HEK293 (cell line): Measurements from ENCODE around the gene CENPX.

Experiments used
- CTCF ChIA-PET: fragments of 350-600 bp; formaldehyde crosslinking; extraction: SDS; loops from one replicate; lab custom pipeline; 2021; ENCODE audit warnings: antibody characterized with exemption; lab: Yijun Ruan, JAX
- POLR2A ChIA-PET: fragments of 300-600 bp; formaldehyde crosslinking; extraction: SDS; loops from one replicate; lab custom pipeline; 2020; ENCODE audit warnings: antibody characterized with exemption, inconsistent platforms; lab: Yijun Ruan, JAX
- H3K27ac ChIP-seq: fragments of 200-500 bp; sonication (Bioruptor generic); 2 replicates; pipeline ENCODE4 v1.5.1; 2014; ENCODE audit warnings: low read depth, low read length, control low read depth, inconsistent platforms; ENCODE audit errors: extremely low read depth
- H3K36me3 ChIP-seq, 2 experiments: fragments of 200-500 bp in 1 of 2; sonication (Bioruptor generic) in 1 of 2; 1 replicate in 1 of 2; 2 replicates in 1 of 2; pipeline ENCODE4 v1.5.1; 2014 to 2017; ENCODE audit warnings: inconsistent platforms in 2 of 2, low read length in 2 of 2; ENCODE audit not compliant: control insufficient read depth in 2 of 2, insufficient read depth in 1 of 2
- H3K4me1 ChIP-seq: fragments of 200-500 bp; sonication (Bioruptor generic); 2 replicates; pipeline ENCODE4 v1.5.1; 2014; ENCODE audit warnings: mild to moderate bottlenecking, low read length, inconsistent platforms; ENCODE audit not compliant: control insufficient read depth, insufficient read depth
- H3K4me3 ChIP-seq: 2 replicates; pipeline ENCODE4 v1.5.1; 2011; ENCODE audit warnings: low read depth, mild to moderate bottlenecking, control low read depth, low read length, moderate library complexity
- H3K9me3 ChIP-seq: fragments of 200-500 bp; sonication (Bioruptor generic); 2 replicates; pipeline ENCODE4 v1.5.1; 2014; ENCODE audit warnings: low read depth, low read length, inconsistent platforms; ENCODE audit not compliant: control insufficient read depth, insufficient read depth
- GLIS2 ChIP-seq: fragments of 450-650 bp; formaldehyde crosslinking; IDR thresholded peaks from 2 replicates; pipeline ENCODE4 v1.5.1; 2016; ENCODE audit warnings: missing biosample characterization, missing genetic modification characterization
- KLF8 ChIP-seq: fragments of 450-650 bp; formaldehyde crosslinking; IDR thresholded peaks from 2 replicates; pipeline ENCODE4 v1.5.1; 2016; ENCODE audit warnings: missing biosample characterization, missing genetic modification characterization
- SETDB1 ChIP-seq: IDR thresholded peaks from one replicate; pipeline ENCODE4 v1.6.1; 2017; ENCODE audit warnings: mild to moderate bottlenecking, low read length, moderate library complexity, mixed read lengths; ENCODE audit not compliant: insufficient read length
- YY2 ChIP-seq: fragments of 450-650 bp; formaldehyde crosslinking; IDR thresholded peaks from 2 replicates; pipeline ENCODE4 v1.5.1; 2016; ENCODE audit warnings: missing biosample characterization, missing genetic modification characterization
- ZFP69B ChIP-seq: fragments of 450-650 bp; formaldehyde crosslinking; IDR thresholded peaks from 2 replicates; pipeline ENCODE4 v1.5.1; 2016; ENCODE audit warnings: missing biosample characterization, missing genetic modification characterization
- ZNF140 ChIP-seq: fragments of 450-650 bp; formaldehyde crosslinking; IDR thresholded peaks from 2 replicates; pipeline ENCODE4 v1.5.1; 2016; ENCODE audit warnings: missing biosample characterization, missing genetic modification characterization
- ZNF155 ChIP-seq: fragments of 450-650 bp; formaldehyde crosslinking; IDR thresholded peaks from 2 replicates; pipeline ENCODE4 v1.5.1; 2016; ENCODE audit warnings: missing biosample characterization, missing genetic modification characterization
- ZNF19 ChIP-seq: fragments of 450-650 bp; formaldehyde crosslinking; IDR thresholded peaks from 2 replicates; pipeline ENCODE4; 2016; ENCODE audit warnings: missing biosample characterization, missing genetic modification characterization, low read depth
- ZNF529 ChIP-seq: fragments of 450-650 bp; formaldehyde crosslinking; IDR thresholded peaks from 2 replicates; pipeline ENCODE4 v1.5.1; 2017; ENCODE audit warnings: missing genetic modification characterization, missing biosample characterization; ENCODE audit not compliant: insufficient replicate concordance
- TF ChIP-seq, protein P1 (sequence below): fragments of 450-650 bp; formaldehyde crosslinking; IDR thresholded peaks from 2 replicates; pipeline ENCODE4 v1.5.1; 2017; ENCODE audit warnings: missing biosample characterization, missing genetic modification characterization
- TF ChIP-seq, protein P2 (sequence below): fragments of 450-650 bp; formaldehyde crosslinking; IDR thresholded peaks from 2 replicates; pipeline ENCODE4 v1.5.1; 2016; ENCODE audit warnings: missing biosample characterization, missing genetic modification characterization
- TF ChIP-seq, protein P3 (sequence below): fragments of 450-650 bp; formaldehyde crosslinking; IDR thresholded peaks from 2 replicates; pipeline ENCODE4 v1.5.1; 2016; ENCODE audit warnings: missing biosample characterization, missing genetic modification characterization
- TF ChIP-seq, protein P4 (sequence below): fragments of 450-650 bp; formaldehyde crosslinking; IDR thresholded peaks from 2 replicates; pipeline ENCODE4 v1.5.1; 2016; ENCODE audit warnings: missing biosample characterization, missing genetic modification characterization
- TF ChIP-seq, protein P5 (sequence below): fragments of 450-650 bp; IDR thresholded peaks from 2 replicates; pipeline ENCODE4 v1.5.1; 2018; ENCODE audit warnings: missing biosample characterization, mild to moderate bottlenecking, missing genetic modification characterization
- TF ChIP-seq, protein P6 (sequence below): fragments of 450-650 bp; formaldehyde crosslinking; IDR thresholded peaks from 2 replicates; pipeline ENCODE4 v1.5.1; 2017; ENCODE audit warnings: missing biosample characterization, missing genetic modification characterization
- TF ChIP-seq, protein P7 (sequence below): fragments of 450-650 bp; formaldehyde crosslinking; conservative IDR thresholded peaks from 2 replicates; pipeline ENCODE4 v1.5.1; 2016; ENCODE audit warnings: low read depth, missing biosample characterization, missing genetic modification characterization

The CENPX gene

DNA sequence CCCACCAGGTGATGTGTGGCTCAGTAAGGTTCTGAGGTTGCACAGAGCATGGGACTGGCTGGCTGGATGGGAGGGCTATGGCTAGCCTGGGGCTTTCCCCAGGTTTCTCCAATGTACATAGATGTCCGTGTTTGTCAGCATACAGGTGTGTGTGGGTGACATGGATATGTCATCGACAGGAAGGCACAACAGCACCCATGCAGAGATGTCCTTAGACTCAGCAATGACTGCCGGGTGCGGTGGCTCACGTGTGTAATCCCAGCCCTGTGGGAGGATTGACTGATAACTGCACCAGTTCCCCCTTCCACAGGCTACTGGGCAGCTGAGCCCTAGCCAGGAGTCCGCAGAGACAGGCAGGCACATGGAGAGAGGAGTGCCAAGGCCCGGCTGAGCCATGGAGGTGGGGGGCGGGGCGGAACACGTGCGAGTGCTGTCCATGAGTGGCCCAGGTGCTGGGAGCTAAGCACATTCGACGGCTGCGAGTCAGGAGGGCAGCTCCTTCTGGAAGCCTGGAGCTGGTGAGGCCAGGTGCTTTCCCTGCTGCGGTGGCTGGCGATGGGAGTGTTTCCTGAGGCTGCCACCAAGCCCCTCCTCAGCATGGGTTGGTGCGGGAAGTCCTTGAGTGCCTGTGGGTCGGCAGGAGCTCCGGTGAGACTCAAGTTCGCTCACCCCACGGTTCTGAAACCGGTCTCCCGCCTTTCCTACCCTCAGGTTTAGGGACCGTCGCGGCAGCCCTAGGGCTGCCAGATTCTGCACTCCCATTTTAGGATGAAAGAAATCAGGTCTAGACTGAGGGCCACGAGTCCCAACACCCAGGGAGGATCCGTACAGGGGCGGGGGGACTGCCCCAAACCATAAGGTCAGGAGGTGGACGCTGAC is 46.1 kb downstream of the CENPX start (continued):
- no peak for TF ChIP-seq GLIS2

DNA sequence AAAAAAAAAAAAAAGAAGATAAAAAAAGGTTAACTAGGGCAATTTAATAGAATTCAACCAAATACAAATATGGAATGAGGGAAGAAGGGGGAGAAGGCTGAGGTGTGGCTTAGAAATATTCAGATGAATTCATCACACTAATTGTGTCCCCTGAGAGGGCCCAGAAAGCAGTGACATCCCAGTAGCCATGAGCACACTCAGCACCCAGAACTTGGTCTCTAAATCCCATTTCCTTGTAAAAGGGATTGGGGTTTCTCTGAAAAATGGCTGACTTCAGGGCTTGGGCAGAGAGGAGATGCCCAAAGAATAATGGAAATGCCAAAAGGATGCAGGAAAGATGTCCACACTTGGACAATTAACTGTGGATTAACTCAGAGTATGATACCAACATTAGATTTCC is 49.2 kb downstream of the CENPX start:
- H3K4me3 ChIP-seq = no peak overlapping the region
- no peaks in the 10 kb centered on the region for H3K9me3 ChIP-seq
- no peak overlapping the region for H3K27ac ChIP-seq
- CTCF ChIA-PET = interaction anchor here (0.6 to 1.9 kb wide), 2 partner anchors 14 to 92 kb away, joined by 3 to 5 read pairs; no protein-coding TSS in a partner anchor
- POLR2A ChIA-PET = interaction anchor here (0.6 kb wide), 1 partner anchor 43 kb away, joined by 3 read pairs; no protein-coding TSS in a partner anchor
- H3K36me3 ChIP-seq = no peaks in the 10 kb centered on the region
- H3K4me1 ChIP-seq = no peaks in the 10 kb centered on the region
- TF ChIP-seq, protein P1, sequence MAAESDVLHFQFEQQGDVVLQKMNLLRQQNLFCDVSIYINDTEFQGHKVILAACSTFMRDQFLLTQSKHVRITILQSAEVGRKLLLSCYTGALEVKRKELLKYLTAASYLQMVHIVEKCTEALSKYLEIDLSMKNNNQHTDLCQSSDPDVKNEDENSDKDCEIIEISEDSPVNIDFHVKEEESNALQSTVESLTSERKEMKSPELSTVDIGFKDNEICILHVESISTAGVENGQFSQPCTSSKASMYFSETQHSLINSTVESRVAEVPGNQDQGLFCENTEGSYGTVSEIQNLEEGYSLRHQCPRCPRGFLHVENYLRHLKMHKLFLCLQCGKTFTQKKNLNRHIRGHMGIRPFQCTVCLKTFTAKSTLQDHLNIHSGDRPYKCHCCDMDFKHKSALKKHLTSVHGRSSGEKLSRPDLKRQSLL (tag by site-specific recombination) = no peak
- TF ChIP-seq, protein P2, sequence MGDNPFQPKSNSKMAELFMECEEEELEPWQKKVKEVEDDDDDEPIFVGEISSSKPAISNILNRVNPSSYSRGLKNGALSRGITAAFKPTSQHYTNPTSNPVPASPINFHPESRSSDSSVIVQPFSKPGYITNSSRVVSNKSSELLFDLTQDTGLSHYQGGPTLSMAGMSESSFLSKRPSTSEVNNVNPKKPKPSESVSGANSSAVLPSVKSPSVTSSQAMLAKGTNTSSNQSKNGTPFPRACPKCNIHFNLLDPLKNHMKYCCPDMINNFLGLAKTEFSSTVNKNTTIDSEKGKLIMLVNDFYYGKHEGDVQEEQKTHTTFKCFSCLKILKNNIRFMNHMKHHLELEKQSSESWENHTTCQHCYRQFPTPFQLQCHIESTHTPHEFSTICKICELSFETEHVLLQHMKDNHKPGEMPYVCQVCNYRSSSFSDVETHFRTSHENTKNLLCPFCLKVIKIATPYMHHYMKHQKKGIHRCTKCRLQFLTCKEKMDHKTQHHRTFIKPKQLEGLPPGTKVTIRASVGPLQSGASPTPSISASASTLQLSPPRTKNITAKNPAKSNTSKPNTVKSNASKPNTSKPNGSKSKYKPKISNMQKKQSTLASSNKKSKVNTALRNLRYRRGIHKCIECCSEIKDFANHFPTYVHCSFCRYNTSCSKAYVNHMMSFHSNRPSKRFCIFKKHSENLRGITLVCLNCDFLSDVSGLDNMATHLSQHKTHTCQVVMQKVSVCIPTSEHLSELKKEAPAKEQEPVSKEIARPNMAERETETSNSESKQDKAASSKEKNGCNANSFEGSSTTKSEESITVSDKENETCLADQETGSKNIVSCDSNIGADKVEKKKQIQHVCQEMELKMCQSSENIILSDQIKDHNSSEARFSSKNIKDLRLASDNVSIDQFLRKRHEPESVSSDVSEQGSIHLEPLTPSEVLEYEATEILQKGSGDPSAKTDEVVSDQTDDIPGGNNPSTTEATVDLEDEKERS = peak; percentile 90
- TF ChIP-seq YY2 (tag by site-specific recombination) = no peak
- no peak for TF ChIP-seq ZNF155 (tag by site-specific recombination)
- TF ChIP-seq, protein P3, sequence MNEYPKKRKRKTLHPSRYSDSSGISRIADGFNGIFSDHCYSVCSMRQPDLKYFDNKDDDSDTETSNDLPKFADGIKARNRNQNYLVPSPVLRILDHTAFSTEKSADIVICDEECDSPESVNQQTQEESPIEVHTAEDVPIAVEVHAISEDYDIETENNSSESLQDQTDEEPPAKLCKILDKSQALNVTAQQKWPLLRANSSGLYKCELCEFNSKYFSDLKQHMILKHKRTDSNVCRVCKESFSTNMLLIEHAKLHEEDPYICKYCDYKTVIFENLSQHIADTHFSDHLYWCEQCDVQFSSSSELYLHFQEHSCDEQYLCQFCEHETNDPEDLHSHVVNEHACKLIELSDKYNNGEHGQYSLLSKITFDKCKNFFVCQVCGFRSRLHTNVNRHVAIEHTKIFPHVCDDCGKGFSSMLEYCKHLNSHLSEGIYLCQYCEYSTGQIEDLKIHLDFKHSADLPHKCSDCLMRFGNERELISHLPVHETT (tag by site-specific recombination) = 0 out of 2 replicates have a peak, but pooled peaks have one; percentile 46
- TF ChIP-seq, protein P4, sequence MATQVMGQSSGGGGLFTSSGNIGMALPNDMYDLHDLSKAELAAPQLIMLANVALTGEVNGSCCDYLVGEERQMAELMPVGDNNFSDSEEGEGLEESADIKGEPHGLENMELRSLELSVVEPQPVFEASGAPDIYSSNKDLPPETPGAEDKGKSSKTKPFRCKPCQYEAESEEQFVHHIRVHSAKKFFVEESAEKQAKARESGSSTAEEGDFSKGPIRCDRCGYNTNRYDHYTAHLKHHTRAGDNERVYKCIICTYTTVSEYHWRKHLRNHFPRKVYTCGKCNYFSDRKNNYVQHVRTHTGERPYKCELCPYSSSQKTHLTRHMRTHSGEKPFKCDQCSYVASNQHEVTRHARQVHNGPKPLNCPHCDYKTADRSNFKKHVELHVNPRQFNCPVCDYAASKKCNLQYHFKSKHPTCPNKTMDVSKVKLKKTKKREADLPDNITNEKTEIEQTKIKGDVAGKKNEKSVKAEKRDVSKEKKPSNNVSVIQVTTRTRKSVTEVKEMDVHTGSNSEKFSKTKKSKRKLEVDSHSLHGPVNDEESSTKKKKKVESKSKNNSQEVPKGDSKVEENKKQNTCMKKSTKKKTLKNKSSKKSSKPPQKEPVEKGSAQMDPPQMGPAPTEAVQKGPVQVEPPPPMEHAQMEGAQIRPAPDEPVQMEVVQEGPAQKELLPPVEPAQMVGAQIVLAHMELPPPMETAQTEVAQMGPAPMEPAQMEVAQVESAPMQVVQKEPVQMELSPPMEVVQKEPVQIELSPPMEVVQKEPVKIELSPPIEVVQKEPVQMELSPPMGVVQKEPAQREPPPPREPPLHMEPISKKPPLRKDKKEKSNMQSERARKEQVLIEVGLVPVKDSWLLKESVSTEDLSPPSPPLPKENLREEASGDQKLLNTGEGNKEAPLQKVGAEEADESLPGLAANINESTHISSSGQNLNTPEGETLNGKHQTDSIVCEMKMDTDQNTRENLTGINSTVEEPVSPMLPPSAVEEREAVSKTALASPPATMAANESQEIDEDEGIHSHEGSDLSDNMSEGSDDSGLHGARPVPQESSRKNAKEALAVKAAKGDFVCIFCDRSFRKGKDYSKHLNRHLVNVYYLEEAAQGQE (tag by site-specific recombination) = no peak
- TF ChIP-seq, protein P5, sequence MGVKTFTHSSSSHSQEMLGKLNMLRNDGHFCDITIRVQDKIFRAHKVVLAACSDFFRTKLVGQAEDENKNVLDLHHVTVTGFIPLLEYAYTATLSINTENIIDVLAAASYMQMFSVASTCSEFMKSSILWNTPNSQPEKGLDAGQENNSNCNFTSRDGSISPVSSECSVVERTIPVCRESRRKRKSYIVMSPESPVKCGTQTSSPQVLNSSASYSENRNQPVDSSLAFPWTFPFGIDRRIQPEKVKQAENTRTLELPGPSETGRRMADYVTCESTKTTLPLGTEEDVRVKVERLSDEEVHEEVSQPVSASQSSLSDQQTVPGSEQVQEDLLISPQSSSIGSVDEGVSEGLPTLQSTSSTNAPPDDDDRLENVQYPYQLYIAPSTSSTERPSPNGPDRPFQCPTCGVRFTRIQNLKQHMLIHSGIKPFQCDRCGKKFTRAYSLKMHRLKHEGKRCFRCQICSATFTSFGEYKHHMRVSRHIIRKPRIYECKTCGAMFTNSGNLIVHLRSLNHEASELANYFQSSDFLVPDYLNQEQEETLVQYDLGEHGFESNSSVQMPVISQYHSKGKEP (tag by site-specific recombination) = no peak
- TF ChIP-seq, protein P6, sequence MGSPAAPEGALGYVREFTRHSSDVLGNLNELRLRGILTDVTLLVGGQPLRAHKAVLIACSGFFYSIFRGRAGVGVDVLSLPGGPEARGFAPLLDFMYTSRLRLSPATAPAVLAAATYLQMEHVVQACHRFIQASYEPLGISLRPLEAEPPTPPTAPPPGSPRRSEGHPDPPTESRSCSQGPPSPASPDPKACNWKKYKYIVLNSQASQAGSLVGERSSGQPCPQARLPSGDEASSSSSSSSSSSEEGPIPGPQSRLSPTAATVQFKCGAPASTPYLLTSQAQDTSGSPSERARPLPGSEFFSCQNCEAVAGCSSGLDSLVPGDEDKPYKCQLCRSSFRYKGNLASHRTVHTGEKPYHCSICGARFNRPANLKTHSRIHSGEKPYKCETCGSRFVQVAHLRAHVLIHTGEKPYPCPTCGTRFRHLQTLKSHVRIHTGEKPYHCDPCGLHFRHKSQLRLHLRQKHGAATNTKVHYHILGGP (tag by site-specific recombination) = no peak
- TF ChIP-seq ZNF140 = no peak
- TF ChIP-seq KLF8 (tag by site-specific recombination) = peak; percentile 60
- no peak for TF ChIP-seq ZNF19 (tag by site-specific recombination)
- peak; percentile 56 for TF ChIP-seq ZNF529
- TF ChIP-seq ZFP69B (tag by site-specific recombination) = 0 out of 2 replicates have a peak, but pooled peaks have one; percentile 23
- TF ChIP-seq SETDB1 = peak; percentile 92
- TF ChIP-seq, protein P7, sequence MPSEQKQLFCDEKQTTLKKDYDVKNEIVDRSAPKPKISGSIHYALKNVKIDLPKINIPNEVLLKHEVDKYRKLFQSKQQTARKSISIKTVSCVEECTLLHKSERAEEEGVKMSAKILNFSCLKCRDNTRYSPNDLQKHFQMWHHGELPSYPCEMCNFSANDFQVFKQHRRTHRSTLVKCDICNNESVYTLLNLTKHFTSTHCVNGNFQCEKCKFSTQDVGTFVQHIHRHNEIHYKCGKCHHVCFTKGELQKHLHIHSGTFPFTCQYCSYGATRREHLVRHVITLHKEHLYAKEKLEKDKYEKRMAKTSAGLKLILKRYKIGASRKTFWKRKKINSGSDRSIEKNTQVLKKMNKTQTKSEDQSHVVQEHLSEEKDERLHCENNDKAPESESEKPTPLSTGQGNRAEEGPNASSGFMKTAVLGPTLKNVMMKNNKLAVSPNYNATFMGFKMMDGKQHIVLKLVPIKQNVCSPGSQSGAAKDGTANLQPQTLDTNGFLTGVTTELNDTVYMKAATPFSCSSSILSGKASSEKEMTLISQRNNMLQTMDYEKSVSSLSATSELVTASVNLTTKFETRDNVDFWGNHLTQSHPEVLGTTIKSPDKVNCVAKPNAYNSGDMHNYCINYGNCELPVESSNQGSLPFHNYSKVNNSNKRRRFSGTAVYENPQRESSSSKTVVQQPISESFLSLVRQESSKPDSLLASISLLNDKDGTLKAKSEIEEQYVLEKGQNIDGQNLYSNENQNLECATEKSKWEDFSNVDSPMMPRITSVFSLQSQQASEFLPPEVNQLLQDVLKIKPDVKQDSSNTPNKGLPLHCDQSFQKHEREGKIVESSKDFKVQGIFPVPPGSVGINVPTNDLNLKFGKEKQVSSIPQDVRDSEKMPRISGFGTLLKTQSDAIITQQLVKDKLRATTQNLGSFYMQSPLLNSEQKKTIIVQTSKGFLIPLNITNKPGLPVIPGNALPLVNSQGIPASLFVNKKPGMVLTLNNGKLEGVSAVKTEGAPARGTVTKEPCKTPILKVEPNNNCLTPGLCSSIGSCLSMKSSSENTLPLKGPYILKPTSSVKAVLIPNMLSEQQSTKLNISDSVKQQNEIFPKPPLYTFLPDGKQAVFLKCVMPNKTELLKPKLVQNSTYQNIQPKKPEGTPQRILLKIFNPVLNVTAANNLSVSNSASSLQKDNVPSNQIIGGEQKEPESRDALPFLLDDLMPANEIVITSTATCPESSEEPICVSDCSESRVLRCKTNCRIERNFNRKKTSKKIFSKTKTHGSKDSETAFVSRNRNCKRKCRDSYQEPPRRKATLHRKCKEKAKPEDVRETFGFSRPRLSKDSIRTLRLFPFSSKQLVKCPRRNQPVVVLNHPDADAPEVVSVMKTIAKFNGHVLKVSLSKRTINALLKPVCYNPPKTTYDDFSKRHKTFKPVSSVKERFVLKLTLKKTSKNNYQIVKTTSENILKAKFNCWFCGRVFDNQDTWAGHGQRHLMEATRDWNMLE (tag by site-specific recombination) = 0 out of 2 replicates have a peak, but pooled peaks have one; percentile 23
